ENCODE measurements around the gene CSKMT. TPM values are rescaled to one million over a fixed set of nuclear protein-coding genes. Genes with fewer than 3 reads are reported as not detected.
"Not testable (repeated sequence)": the region's sequence is repeated elsewhere in the genome, so short reads cannot be mapped to it uniquely, and the experiment has no call there.

The CSKMT gene
- total RNA-seq, 1 donor from 2014 or later: 15.7 TPM

- H3K27me3 Mint-ChIP-seq (ENCODE audit: unreplicated experiment): peaks cover 4% of the 10 kb centered on the region
- no peak overlapping the region for H3K27ac Mint-ChIP-seq (ENCODE audit: unreplicated experiment)
- peaks cover 15% of the 10 kb centered on the region for H3K4me1 Mint-ChIP-seq (ENCODE audit: low read depth, unreplicated experiment)
- DNase-seq: no peak
- H3K4me3 Mint-ChIP-seq (ENCODE audit: unreplicated experiment): peak overlapping the region; percentile 22
- TF ChIP-seq CTCF (IDR thresholded peaks at IDR 0.05; ENCODE audit: partially characterized antibody, unreplicated experiment): no peak
- peaks cover 12% of the 10 kb centered on the region for H3K9me3 Mint-ChIP-seq (ENCODE audit: unreplicated experiment)
- H3K36me3 Mint-ChIP-seq (ENCODE audit: unreplicated experiment): peaks cover 4% of the 10 kb centered on the region
Measured at GRCh38 chr11:62688491-62688890, 23.4 kb downstream of the CSKMT start.

GRCh38 chr11:62689421-62690183 lies 24.5 kb downstream of the CSKMT start, which contains the start of gene LRRN4CL:
Gene LRRN4CL, minus strand, starts transcription at chr11:62689530. Its CDS starts 1,022 bp downstream, at chr11:62688508.
- no peak for DNase-seq
- Mint-ChIP-seq H3K27ac (ENCODE audit: unreplicated experiment) (peak within 1 kb of the TSS; percentile 64), H3K4me3 (ENCODE audit: unreplicated experiment) (peak within 1 kb of the TSS; percentile 52), H3K36me3 (ENCODE audit: unreplicated experiment) (peaks cover 4% of the 10 kb centered on the region), H3K4me1 (ENCODE audit: low read depth, unreplicated experiment) (peaks cover 18% of the 10 kb centered on the region), H3K27me3 (ENCODE audit: unreplicated experiment) (peaks cover 4% of the 10 kb centered on the region), H3K9me3 (ENCODE audit: unreplicated experiment) (peaks cover 12% of the 10 kb centered on the region)
- TF ChIP-seq CTCF (IDR thresholded peaks at IDR 0.05; ENCODE audit: partially characterized antibody, unreplicated experiment): no peak

GRCh38 chr11:62693624-62694023 lies 28.5 kb downstream of the CSKMT start:
- H3K36me3 Mint-ChIP-seq (ENCODE audit: unreplicated experiment); H3K27me3 Mint-ChIP-seq (ENCODE audit: unreplicated experiment); H3K27ac Mint-ChIP-seq (ENCODE audit: unreplicated experiment); DNase-seq; H3K4me3 Mint-ChIP-seq (ENCODE audit: unreplicated experiment); H3K9me3 Mint-ChIP-seq (ENCODE audit: unreplicated experiment): not testable (repeated sequence)
- H3K4me1 Mint-ChIP-seq (ENCODE audit: low read depth, unreplicated experiment): peaks cover 20% of the 10 kb centered on the region

GRCh38 chr11:62694455-62695167 lies 29.5 kb downstream of the CSKMT start:
- DNase-seq: peak; percentile 77
- Mint-ChIP-seq H3K4me3 (ENCODE audit: unreplicated experiment) (peak overlapping the region; percentile 85), H3K4me1 (ENCODE audit: low read depth, unreplicated experiment) (peaks cover 14% of the 10 kb centered on the region), H3K27ac (ENCODE audit: unreplicated experiment) (peak overlapping the region; percentile 96), H3K27me3 (ENCODE audit: unreplicated experiment) (no peaks in the 10 kb centered on the region), H3K9me3 (ENCODE audit: unreplicated experiment) (peaks cover 4% of the 10 kb centered on the region), H3K36me3 (ENCODE audit: unreplicated experiment) (peaks cover 4% of the 10 kb centered on the region)
- peak; percentile 84 for TF ChIP-seq CTCF (IDR thresholded peaks at IDR 0.05; ENCODE audit: partially characterized antibody, unreplicated experiment)

- peaks cover 9% of the 10 kb centered on the region for H3K27me3 Mint-ChIP-seq (ENCODE audit: unreplicated experiment)
- no peak for TF ChIP-seq CTCF (IDR thresholded peaks at IDR 0.05; ENCODE audit: partially characterized antibody, unreplicated experiment)
- peak overlapping the region; percentile 30 for H3K4me3 Mint-ChIP-seq (ENCODE audit: unreplicated experiment)
- no peaks in the 10 kb centered on the region for H3K36me3 Mint-ChIP-seq (ENCODE audit: unreplicated experiment)
- peaks cover 2% of the 10 kb centered on the region for H3K4me1 Mint-ChIP-seq (ENCODE audit: low read depth, unreplicated experiment)
- no peak for DNase-seq
- peaks cover 14% of the 10 kb centered on the region for H3K9me3 Mint-ChIP-seq (ENCODE audit: unreplicated experiment)
- H3K27ac Mint-ChIP-seq (ENCODE audit: unreplicated experiment): no peak overlapping the region
Measured at GRCh38 chr11:62702246-62702645, 37.1 kb downstream of the CSKMT start.

GRCh38 chr11:62703921-62704320 lies 38.8 kb downstream of the CSKMT start:
- not testable (repeated sequence) for H3K27ac Mint-ChIP-seq (ENCODE audit: unreplicated experiment); H3K4me3 Mint-ChIP-seq (ENCODE audit: unreplicated experiment); DNase-seq; H3K36me3 Mint-ChIP-seq (ENCODE audit: unreplicated experiment); H3K4me1 Mint-ChIP-seq (ENCODE audit: low read depth, unreplicated experiment)
- H3K9me3 Mint-ChIP-seq (ENCODE audit: unreplicated experiment): peaks cover 20% of the 10 kb centered on the region
- H3K27me3 Mint-ChIP-seq (ENCODE audit: unreplicated experiment): peaks cover 14% of the 10 kb centered on the region
